Loucy (cell line): ENCODE results near the gene GALNT18.

ENCODE experiments used
- H2AFZ ChIP-seq: fragments of 200-600 bp; sonication (generic); 2 replicates; pipeline ENCODE4 v1.6.0; 2016; ENCODE audit warnings: antibody characterized with exemption, mild to moderate bottlenecking, low read length, moderate library complexity
- H3F3A ChIP-seq: fragments of 200-600 bp; 2 replicates; pipeline ENCODE4 v1.6.0; 2016; ENCODE audit warnings: antibody characterized with exemption, low read depth, mild to moderate bottlenecking
- H3K27me3 ChIP-seq: fragments of 200-600 bp; sonication (generic); 2 replicates; pipeline ENCODE4 v1.6.1; 2014; ENCODE audit warnings: low read length, mild to moderate bottlenecking; ENCODE audit not compliant: insufficient read depth, poor library complexity, severe bottlenecking
- H3K36me3 ChIP-seq: fragments of 200-600 bp; sonication (generic); 2 replicates; pipeline ENCODE4 v1.6.1; 2016; ENCODE audit warnings: low read length; ENCODE audit not compliant: insufficient read depth
- H3K4me1 ChIP-seq: fragments of 200-600 bp; sonication (generic); 2 replicates; pipeline ENCODE4 v1.5.1; 2014; ENCODE audit warnings: low read length, mild to moderate bottlenecking; ENCODE audit not compliant: insufficient read depth, poor library complexity, severe bottlenecking
- H3K4me2 ChIP-seq: fragments of 200-600 bp; sonication (generic); 2 replicates; pipeline ENCODE4 v1.6.0; 2014; ENCODE audit warnings: antibody characterized with exemption, low read length, low read depth, mild to moderate bottlenecking; ENCODE audit not compliant: poor library complexity, severe bottlenecking
- H3K4me3 ChIP-seq: fragments of 200-600 bp; sonication (generic); 2 replicates; pipeline ENCODE4 v1.5.1; 2014; ENCODE audit warnings: low read length, mild to moderate bottlenecking, mixed read lengths; ENCODE audit not compliant: poor library complexity, severe bottlenecking
- H3K79me2 ChIP-seq: fragments of 200-600 bp; sonication (generic); 2 replicates; pipeline ENCODE4 v1.6.1; 2014; ENCODE audit warnings: low read length; ENCODE audit not compliant: insufficient read depth
- H3K9ac ChIP-seq: fragments of 200-600 bp; sonication (generic); 2 replicates; pipeline ENCODE4 v1.6.0; 2014; ENCODE audit warnings: mild to moderate bottlenecking, low read depth, low read length, moderate library complexity; ENCODE audit not compliant: poor library complexity, severe bottlenecking
- H3K9me2 ChIP-seq: fragments of 200-600 bp; sonication (generic); replicated peaks from 2 replicates; pipeline ENCODE4 v1.6.1; 2016; ENCODE audit warnings: low read depth, low read length, mixed read lengths
- H3K9me3 ChIP-seq: fragments of 200-600 bp; sonication (generic); 2 replicates; pipeline ENCODE4 v1.6.1; 2014; ENCODE audit warnings: mild to moderate bottlenecking, antibody characterized with exemption, low read length, low read depth; ENCODE audit not compliant: insufficient read depth
- H4K20me1 ChIP-seq: fragments of 200-600 bp; sonication (generic); 2 replicates; pipeline ENCODE4 v1.6.0; 2014; ENCODE audit warnings: antibody characterized with exemption, low read length, mild to moderate bottlenecking; ENCODE audit not compliant: insufficient read depth, poor library complexity, severe bottlenecking
- CTCF ChIP-seq: fragments of 200-600 bp; sonication (generic); conservative IDR thresholded peaks from 2 replicates; pipeline ENCODE4 v1.5.1; 2014; ENCODE audit warnings: mild to moderate bottlenecking, antibody characterized with exemption, low read length
- EZH2phosphoT487 ChIP-seq: fragments of 200-600 bp; IDR thresholded peaks from 2 replicates; pipeline ENCODE4 v1.6.1; 2018; ENCODE audit warnings: antibody characterized with exemption, mild to moderate bottlenecking, moderate library complexity, borderline replicate concordance

Gene GALNT18

GRCh38 chr11:11441091-11441490 lies 180.7 kb downstream of the GALNT18 start:
- Histone ChIP-seq H3K27me3 (no peaks in the 10 kb centered on the region), H3F3A (no peaks in the 10 kb centered on the region), H4K20me1 (no peaks in the 10 kb centered on the region), H3K4me2 (no peak overlapping the region), H3K4me3 (no peak overlapping the region), H3K36me3 (no peaks in the 10 kb centered on the region), H3K9me2 (no peaks in the 10 kb centered on the region), H3K4me1 (no peaks in the 10 kb centered on the region), H3K79me2 (no peaks in the 10 kb centered on the region), H2AFZ (no peak overlapping the region), H3K9me3 (no peaks in the 10 kb centered on the region), H3K9ac (no peak overlapping the region)
- TF ChIP-seq CTCF (no peak), EZH2phosphoT487 (no peak)

DNA sequence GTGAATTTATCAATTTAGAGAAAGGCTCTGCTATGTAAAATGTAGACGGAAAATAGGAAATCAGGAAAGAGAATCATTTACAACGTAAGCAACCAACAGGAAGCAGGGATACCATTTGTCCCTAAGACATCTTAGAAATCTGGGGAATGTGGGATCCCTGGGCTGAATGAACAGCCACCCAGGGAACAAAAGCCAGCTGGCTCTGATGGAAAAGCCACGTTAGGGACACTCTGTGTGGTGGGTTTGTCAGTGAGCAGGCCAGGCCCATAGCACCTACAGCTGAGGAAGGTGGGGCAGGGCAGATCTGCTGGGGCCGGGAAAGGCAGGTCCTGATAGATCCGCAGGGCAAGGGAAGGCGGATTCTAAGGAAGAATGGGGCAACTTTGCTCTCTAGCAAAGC lies 181.7 kb downstream of the GALNT18 start:
- no peaks in the 10 kb centered on the region for H3K4me1 ChIP-seq
- no peaks in the 10 kb centered on the region for H3K36me3 ChIP-seq
- H3K27me3 ChIP-seq: no peaks in the 10 kb centered on the region
- H4K20me1 ChIP-seq: no peaks in the 10 kb centered on the region
- no peak overlapping the region for H3K4me3 ChIP-seq
- TF ChIP-seq EZH2phosphoT487 (no peak), CTCF (no peak)
- no peak overlapping the region for H3K9ac ChIP-seq
- H3K9me2 ChIP-seq: no peaks in the 10 kb centered on the region
- H2AFZ ChIP-seq: no peak overlapping the region
- no peaks in the 10 kb centered on the region for H3K9me3 ChIP-seq
- H3K4me2 ChIP-seq: no peak overlapping the region
- H3K79me2 ChIP-seq: no peaks in the 10 kb centered on the region
- H3F3A ChIP-seq: no peaks in the 10 kb centered on the region

DNA sequence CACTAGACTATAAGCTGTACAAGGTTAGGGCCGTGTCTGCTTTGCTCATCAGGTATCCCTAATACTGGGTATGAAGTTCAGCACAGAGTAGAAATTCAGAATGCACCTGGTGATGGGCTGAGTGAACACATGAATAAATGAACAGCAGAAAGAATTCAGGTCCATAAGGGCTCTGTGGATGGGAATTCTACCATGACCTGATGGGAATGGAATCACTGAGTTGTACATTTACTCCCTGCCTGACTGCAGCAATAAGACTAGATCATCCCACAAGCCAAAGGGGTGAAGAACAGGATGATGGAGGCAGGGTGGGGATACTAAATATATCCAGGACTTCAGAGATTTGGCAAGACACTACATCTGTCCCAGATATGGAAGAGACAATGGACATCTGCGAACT lies 182.2 kb downstream of the GALNT18 start:
- H3F3A ChIP-seq: no peaks in the 10 kb centered on the region
- H3K27me3 ChIP-seq: no peaks in the 10 kb centered on the region
- H3K4me3 ChIP-seq: no peak overlapping the region
- no peak overlapping the region for H2AFZ ChIP-seq
- no peaks in the 10 kb centered on the region for H3K4me1 ChIP-seq
- no peak overlapping the region for H3K9ac ChIP-seq
- H3K4me2 ChIP-seq: no peak overlapping the region
- H3K9me2 ChIP-seq: no peaks in the 10 kb centered on the region
- TF ChIP-seq EZH2phosphoT487: no peak
- no peak for TF ChIP-seq CTCF
- H3K36me3 ChIP-seq: no peaks in the 10 kb centered on the region
- H3K79me2 ChIP-seq: no peaks in the 10 kb centered on the region
- H3K9me3 ChIP-seq: no peaks in the 10 kb centered on the region
- H4K20me1 ChIP-seq: no peaks in the 10 kb centered on the region
